Measurements from ENCODE around the gene NFXL1. TPM values are rescaled to one million over a fixed set of nuclear protein-coding genes. Genes with fewer than 3 reads are reported as not detected.

The NFXL1 gene
- total and polyA plus RNA-seq, 10 of the 15 experiments (the other 5 are each of a cell fraction or from before 2014, with no cell fraction given), result 8.1 to 16.5 (median 13.1) TPM

- ChIA-PET RAD21 (ENCODE audit: unreplicated experiment) (no interaction called here), POLR2A (no interaction called here), CTCF (no interaction called here), SMC1A (ENCODE audit: uncharacterized antibody, unreplicated experiment) (interaction anchor here (0.6 kb wide), 1 partner anchor 158 kb away, joined by 3 read pairs; no protein-coding TSS in a partner anchor)
- FAIRE-seq (no peak), ATAC-seq (no peak), DNase-seq (ENCODE audit: low read depth, low spot score) (no peak)
- BruUV-seq (replicated peaks), result no TSS peak
- no peaks in the 10 kb centered on the region for H4K20me1 ChIP-seq (ENCODE audit: control insufficient read depth, insufficient read depth)
- no peaks in the 10 kb centered on the region; a peak in 1 of 4 replicates for H3K36me3 ChIP-seq (ENCODE audit: control insufficient read depth in 2 of 2, insufficient read depth in 2 of 2, low read length in 1 of 2)
- H3K4me2 ChIP-seq (ENCODE audit: control insufficient read depth, insufficient read depth), result no peak overlapping the region
- H3K27me3 ChIP-seq (replicated peaks in 1 of 2; ENCODE audit: control insufficient read depth in 2 of 2, insufficient read depth in 2 of 2, low read length in 1 of 2), result no peaks in the 10 kb centered on the region
- H3K9me3 ChIP-seq (replicated peaks; ENCODE audit: control insufficient read depth, insufficient read depth, low read length), result no peaks in the 10 kb centered on the region
- no peaks in the 10 kb centered on the region for H3K79me2 ChIP-seq (ENCODE audit: control insufficient read depth, insufficient read depth, low read length)
- no peaks in the 10 kb centered on the region for H3K4me1 ChIP-seq (ENCODE audit: control insufficient read depth, insufficient read depth, low read length)
- no peak overlapping the region for H3K27ac ChIP-seq (ENCODE audit: control insufficient read depth, insufficient read depth)
- H2AFZ ChIP-seq (ENCODE audit: control insufficient read depth, low read depth, low read length), result no peak overlapping the region
- H3K9ac ChIP-seq (ENCODE audit: control insufficient read depth, insufficient read depth, low read length), result no peak overlapping the region
- TF ChIP-seq MEF2A (IDR thresholded peaks at IDR 0.05; ENCODE audit: insufficient read depth, low read depth, low read length) (no peak), BCL3 (IDR thresholded peaks at IDR 0.05; ENCODE audit: borderline replicate concordance, insufficient read depth, low read depth, low read length, poor library complexity, severe bottlenecking) (peak; percentile 79)
- 99% methylated on average over 3 of the region's 3 CpGs for WGBS (ENCODE audit: insufficient coverage, insufficient replicate concordance, low lambda C conversion rate, missing lambda C conversion rate)
- in situ Hi-C loops (cut with MboI) (no loop called here), intact Hi-C loops (cut with micrococcal nuclease; ENCODE audit: unreplicated experiment) (no loop called here)
- no peak overlapping the region for H3K4me3 ChIP-seq
Observed at GRCh38 chr4:47862297-47862696, 52.1 kb downstream of the NFXL1 start.

GRCh38 chr4:47860305-47860704, 54.1 kb downstream of the NFXL1 start:
- Histone ChIP-seq H3K36me3 (ENCODE audit: control insufficient read depth in 2 of 2, insufficient read depth in 2 of 2, low read length in 1 of 2) (peaks cover 0 to 2% of the 10 kb centered on the region in 2 experiments; a peak in 2 of 4 replicates), H4K20me1 (ENCODE audit: control insufficient read depth, insufficient read depth) (no peaks in the 10 kb centered on the region), H3K9ac (ENCODE audit: control insufficient read depth, insufficient read depth, low read length) (no peak overlapping the region), H3K4me2 (ENCODE audit: control insufficient read depth, insufficient read depth) (no peak overlapping the region), H3K9me3 (replicated peaks; ENCODE audit: control insufficient read depth, insufficient read depth, low read length) (no peaks in the 10 kb centered on the region), H3K79me2 (ENCODE audit: control insufficient read depth, insufficient read depth, low read length) (no peaks in the 10 kb centered on the region), H2AFZ (ENCODE audit: control insufficient read depth, low read depth, low read length) (no peak overlapping the region), H3K27me3 (replicated peaks in 1 of 2; ENCODE audit: control insufficient read depth in 2 of 2, insufficient read depth in 2 of 2, low read length in 1 of 2) (no peaks in the 10 kb centered on the region), H3K27ac (ENCODE audit: control insufficient read depth, insufficient read depth) (no peak overlapping the region), H3K4me3 (no peak overlapping the region), H3K4me1 (ENCODE audit: control insufficient read depth, insufficient read depth, low read length) (no peaks in the 10 kb centered on the region)
- BruUV-seq (replicated peaks), result no TSS peak
- ChIA-PET RAD21 (ENCODE audit: unreplicated experiment) (no interaction called here), SMC1A (ENCODE audit: uncharacterized antibody, unreplicated experiment) (no interaction called here), POLR2A (no interaction called here), CTCF (no interaction called here)
- FAIRE-seq (no peak), ATAC-seq (no peak), DNase-seq (ENCODE audit: low read depth, low spot score) (no peak)
- WGBS (ENCODE audit: insufficient coverage, insufficient replicate concordance, low lambda C conversion rate, missing lambda C conversion rate), result 95% methylated on average over 1 of the region's 1 CpG
- intact Hi-C loops (cut with micrococcal nuclease; ENCODE audit: unreplicated experiment) (no loop called here), in situ Hi-C loops (cut with MboI) (no loop called here)
- TF ChIP-seq CHD1 (IDR thresholded peaks at IDR 0.05; ENCODE audit: low read depth, low read length), result no peak
- no peak for TF ChIP-seq SIX5 (IDR thresholded peaks at IDR 0.05; ENCODE audit: low read depth, low read length, severe bottlenecking)
- no peak for TF ChIP-seq POLR2AphosphoS2 (IDR thresholded peaks at IDR 0.05; ENCODE audit: low read depth, low read length)
- TF ChIP-seq RCOR1 (conservative IDR thresholded peaks at IDR 0.05; ENCODE audit: low read depth, low read length), result no peak
- no peak for TF ChIP-seq NR2F1 (conservative IDR thresholded peaks at IDR 0.05)
- no peak for TF ChIP-seq ZNF592 (IDR thresholded peaks at IDR 0.05)
